ENCODE measurements around the gene DCXR.

DCXR gene

GRCh38 chr17:82021107-82021899 lies 16.2 kb downstream of the DCXR start:
- DNase-seq = peak; percentile 59

DNA sequence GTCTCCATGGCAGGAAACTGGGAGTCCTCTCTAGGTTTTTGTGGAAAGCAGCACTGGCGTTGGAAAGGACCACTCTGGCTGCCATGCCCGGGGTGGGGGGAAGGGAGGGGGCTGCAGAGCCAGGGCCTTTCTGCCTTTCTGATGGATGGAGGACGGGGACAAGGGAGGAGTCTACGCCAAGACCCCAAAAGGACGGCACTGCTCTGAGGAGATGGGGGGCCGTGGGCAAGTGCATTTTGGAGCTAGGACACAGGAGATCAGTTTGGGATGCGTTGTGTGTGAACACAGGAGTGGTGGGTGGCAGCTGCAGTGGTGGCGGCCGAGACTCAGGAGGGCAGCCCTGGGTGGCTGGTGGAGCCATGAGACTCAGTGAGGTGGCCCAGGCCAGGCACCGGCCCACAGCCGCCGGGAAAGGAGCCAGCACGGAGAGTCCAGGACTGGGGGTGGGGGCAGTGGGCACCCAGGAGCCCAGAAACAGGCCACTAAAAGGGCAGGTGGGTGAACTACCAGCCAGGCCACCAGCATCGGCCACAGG lies 16.9 kb downstream of the DCXR start:
- DNase-seq = no peak

- DNase-seq = peak; percentile 72
Measured at GRCh38 chr17:82019690-82020571, 17.6 kb downstream of the DCXR start.

- no peak for DNase-seq
Measured at GRCh38 chr17:82018989-82019689, 18.4 kb downstream of the DCXR start.

DNA sequence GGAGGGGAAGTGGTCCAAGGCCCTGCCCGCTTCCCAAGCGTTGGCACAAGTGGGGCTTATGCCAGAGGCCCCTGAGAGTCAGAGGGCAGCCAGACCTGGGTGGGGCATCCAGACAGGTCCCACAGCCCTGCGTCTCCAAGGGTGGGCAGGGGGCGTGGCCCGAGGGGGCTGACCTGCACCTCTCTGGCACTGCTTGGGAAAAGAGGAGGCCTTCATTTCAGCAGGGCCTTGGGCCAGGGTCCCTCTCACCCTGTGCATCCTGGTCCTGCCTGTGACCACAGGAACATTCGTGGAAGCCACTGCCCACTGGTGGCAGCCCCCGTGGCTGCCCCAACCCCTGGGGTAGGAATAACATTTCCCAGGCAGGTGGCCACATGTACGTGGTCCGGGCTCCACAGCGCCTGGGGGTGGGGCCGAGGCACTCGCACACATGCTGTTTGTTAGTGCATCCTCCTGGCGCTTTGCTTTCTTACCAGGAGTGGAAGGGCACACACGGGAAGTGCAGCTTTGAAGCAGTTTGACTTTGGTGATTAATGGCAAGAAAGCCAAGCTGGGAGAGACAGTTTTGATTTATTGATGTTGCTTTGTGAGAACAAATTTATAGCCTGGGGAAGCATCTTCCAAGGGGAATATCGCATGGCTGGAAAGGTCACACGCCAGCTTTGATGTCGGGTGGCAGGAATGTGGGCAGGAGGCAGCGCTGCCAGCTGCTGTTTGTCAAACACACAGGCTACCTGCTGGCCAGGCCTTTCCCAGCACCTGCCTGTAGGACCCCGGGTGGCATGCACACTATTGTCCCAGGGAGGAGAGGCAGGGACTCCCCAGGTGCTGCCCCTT lies 19.1 kb downstream of the DCXR start:
- peak; percentile 96 for DNase-seq

DNA sequence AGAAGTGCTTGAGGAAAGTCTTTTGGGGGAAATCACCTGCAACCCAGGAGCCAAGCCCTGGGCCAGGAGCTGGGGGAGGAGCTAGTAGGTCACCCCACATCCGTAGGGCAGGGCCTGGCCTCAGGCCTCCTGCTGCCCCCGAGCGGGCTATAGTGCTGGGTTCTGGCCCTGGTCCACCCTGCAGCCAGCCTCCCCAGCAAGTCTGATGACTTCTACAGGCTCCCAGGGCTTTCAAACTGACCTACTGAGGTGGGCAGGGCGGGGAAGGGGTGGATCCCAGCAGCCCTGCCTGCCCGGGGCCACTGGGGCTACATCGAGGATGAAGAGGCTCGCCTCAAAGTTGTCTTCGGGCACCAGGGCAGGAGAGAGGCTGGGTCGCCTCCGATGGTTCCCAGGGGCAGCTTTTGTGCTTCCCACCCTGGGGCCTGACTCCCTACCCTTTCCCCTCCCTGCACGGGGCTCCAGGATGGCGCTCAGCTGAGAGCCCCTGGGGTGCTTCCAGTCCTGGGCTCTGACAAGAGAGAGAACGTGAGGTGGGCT lies 19.8 kb downstream of the DCXR start:
- DNase-seq = no peak

DNA sequence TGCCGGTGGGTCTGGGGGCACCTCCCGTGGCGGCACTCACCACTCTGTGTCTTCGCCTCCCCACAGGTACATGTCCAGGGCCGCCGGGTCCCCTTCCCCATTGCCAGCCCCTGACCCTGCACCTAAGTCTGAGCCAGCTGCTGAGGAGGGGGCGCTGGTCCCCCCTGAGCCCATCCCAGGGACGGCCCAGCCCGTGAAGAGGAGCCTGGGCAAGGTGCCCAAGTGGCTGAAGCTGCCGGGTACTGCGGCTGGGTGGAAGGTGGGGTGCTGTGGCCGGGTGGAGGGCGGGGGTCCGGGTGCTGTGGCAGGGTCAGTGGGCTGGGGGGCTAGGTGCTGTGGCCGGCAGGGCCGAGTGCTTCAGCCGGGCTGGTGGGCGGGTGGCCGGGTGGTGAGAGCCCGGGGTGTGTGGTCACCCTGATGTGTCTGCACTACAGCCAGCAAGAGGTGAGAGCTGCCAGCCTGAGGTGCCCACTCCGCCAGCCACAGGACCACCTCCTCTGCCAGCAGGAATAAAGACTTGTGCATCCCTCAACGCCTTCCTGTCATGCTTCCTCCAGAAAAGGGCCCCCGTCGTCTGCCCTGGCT lies 20.5 kb downstream of the DCXR start:
- no peak for DNase-seq

GRCh38 chr17:82016061-82016874 lies 21.2 kb downstream of the DCXR start:
- no peak for DNase-seq

GRCh38 chr17:82015311-82015971 lies 22.1 kb downstream of the DCXR start:
- DNase-seq = no peak

DNA sequence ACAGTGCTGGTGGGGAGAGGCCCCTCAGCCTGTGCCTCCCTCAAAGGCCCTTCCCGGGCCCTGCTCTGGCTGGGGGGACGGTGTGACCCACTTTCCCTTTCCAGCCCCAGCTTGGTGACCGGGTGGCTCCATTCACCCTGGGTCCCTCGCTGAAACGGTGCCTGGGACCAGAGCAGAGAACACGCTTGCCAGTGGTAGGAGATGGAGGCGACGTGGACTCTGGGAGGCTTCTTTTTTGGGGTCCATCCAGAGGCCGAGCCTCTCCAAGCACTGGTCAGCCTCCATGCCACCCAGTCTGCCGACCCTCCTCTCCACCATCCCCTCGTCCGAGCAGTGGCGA lies 22.6 kb downstream of the DCXR start:
- no peak for DNase-seq

DNA sequence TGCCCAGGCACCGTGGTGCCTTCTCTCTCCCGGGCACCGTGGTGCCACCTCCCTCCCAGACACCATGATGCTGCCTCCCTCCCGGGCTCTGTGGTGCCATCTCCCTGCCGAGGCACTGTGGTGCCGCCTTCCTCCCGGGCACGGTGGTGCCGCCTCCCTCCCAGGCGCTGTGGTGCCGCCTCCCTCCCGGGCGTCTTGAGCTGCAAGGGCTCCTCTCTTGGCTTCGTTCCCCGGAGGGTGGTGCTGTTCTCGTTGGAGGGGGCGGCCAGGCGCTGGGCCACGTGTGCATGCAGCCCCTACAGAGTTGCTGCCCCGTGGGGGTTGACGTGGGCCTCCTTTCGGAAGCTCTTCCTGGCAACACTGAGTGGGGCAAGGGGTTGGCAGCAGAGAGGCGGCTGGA lies 23.1 kb downstream of the DCXR start:
- peak; percentile 63 for DNase-seq

DNA sequence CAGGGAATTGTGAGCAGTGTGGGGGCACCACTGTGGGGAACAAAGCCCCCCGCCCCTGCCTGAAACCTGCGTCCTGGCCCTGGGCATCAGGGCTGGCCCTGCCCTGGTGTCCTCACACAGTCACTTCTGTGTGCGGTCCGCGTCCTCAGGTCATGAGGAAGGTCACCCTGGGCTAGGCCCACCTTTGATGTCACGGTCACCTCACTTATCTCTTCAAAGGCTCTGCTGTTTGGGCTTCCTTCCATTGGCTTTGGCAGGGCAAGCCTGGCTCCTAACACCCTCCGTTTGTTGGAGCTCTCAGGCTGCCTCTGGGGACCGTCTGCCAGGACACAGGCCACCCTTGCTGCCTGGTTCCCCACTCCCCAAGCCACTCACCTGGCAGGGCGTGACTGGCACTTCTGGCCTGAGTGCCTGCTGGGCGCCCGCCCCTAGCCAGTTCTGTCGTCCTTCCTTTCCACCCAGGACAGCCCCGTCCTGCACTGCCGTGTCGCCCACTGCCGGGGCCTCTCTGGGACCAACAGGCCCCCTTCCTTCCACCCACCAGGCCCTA lies 23.6 kb downstream of the DCXR start:
- no peak for DNase-seq

DNA sequence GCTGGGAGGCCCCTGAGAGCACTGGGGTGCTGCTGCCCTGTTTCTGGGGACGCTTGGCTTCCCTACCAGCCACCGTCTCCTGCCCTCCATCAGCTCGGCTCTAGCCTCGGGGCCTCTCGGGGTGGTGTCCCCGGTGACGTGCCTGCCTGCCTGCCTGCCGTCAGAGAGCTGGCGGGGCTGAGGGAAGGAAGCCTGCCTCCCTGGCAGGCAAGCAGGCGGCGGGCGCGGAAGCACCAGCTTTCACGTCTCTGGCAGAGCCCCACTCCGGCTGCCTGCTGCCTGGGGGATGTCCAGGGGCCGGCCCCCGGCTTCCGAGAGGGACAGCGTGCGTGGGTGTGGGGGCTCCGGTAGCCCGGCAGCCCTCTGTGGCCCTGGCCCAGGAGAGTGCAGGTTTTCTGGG lies 24.2 kb downstream of the DCXR start:
- DNase-seq = no peak

DNA sequence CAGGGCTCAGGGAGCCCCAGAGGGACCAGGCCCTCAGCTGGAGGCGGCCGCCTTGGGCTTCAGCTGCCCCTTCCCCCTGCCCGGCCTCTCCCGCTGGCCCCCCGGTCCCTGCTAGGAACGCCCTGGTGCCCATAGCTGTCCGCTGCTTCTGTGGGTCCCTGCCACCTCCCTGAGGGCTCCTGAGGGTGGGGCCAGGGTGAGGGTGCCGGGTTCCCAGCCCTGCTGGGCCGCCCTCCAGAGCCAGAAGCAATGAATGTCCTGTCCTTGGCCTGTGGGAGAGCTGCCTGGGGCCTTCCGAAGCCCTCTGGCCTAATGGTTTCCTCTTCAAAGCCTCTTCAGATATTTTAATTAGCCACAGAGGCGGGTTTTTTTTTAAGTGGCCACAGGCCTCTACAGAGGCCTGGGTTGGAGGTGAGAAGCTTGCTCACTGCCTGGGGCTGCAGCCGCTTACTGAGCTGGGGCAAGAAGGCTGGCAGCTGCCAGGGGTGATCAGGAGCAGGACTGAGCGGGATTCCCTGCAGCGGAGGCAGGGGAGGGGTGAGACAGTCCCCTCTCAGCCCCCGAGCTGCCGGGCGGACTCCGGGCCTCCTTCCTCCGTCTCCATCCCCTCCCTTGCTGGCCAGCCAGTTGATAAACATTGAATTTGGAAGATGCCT lies 24.7 kb downstream of the DCXR start:
- no peak for DNase-seq

- no peak for DNase-seq
Measured at GRCh38 chr17:82012261-82012639, 25.2 kb downstream of the DCXR start.

- no peak for DNase-seq
Measured at GRCh38 chr17:82011617-82012187, 25.8 kb downstream of the DCXR start.

DNA sequence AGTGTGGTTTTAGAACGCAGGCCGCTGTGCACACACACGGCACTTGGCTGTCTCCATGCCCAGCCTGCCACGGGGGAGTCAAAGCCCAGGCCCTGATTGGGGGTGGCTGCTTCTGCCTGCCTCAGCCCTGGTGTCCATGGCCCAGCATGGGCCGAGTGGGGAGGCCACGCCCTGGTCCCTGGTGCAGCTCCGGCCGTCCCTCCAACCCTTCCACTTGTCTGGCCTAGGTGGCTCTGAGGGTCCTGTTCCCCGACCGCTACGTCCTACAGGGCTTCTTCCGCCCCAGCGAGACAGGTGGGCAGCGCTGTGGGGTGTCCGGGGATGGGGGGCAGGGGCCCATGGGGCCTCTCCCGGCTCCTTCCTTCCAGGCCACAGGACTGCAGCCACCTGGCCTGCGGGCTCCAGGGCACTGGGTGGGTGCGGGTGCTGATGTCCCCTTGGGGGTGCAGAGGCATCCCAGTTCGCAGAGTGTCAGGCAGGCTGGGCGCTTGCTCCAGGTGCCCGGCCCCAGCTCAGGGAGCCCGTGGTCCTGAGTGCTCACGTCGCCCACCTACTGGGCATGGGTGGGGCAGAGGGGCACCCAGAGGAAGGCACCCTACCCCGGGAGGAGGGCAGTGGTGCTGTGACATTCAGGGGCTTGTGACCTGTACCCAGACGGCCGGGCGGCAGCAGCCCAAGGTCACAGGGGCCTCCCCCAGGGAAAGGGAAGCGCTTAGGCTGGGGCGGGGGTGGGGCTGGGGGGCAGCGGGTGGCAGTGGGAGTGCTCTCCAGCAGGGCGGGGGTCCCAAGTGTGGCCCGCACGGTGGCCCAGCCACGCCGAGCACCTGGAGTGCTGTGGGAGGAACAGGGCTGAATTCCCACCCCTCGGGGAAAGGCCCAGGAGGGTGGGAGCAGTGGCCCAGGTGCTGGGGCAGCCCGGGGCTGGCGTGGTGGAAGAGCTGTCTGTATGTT lies 26.6 kb downstream of the DCXR start:
- DNase-seq = no peak

GRCh38 chr17:82009413-82009812 lies 28.1 kb downstream of the DCXR start:
- DNase-seq = no peak
